Tibial artery (tissue), 4 donors: Measurements from ENCODE around the gene USHBP1.

Source experiments
- DNase-seq, 2 donors: peaks; one replicate each; pipeline ENCODE4 v3.0.0-alpha.2; 2019
- H3K27ac ChIP-seq, 2 donors: fragments of 200-600 bp; sonication (generic) in 1 of 2; 1 replicate in 1 of 2; 2 replicates in 1 of 2; pipeline ENCODE4 v1.5.1; 2018 to 2019; ENCODE audit warnings: mild to moderate bottlenecking in 1 of 2
- H3K27me3 ChIP-seq, 2 donors: fragments of 200-600 bp; sonication (generic) in 1 of 2; one replicate each; pipeline versions ENCODE4 v1.5.1 to v1.6.0; 2016 to 2019
- H3K36me3 ChIP-seq, 3 donors: fragments of 200-600 bp; sonication (generic) in 2 of 3; one replicate each; pipeline ENCODE4 v1.5.1; 2016 to 2019; ENCODE audit warnings: mild to moderate bottlenecking in 2 of 3
- H3K4me1 ChIP-seq, 4 donors: fragments of 200-600 bp; sonication (generic) in 2 of 4; 1 replicate in 3 of 4; 2 replicates in 1 of 4; pipeline ENCODE4 v1.5.1; 2016 to 2019
- H3K4me3 ChIP-seq, 2 donors: fragments of 200-600 bp; sonication (generic) in 1 of 2; 1 replicate in 1 of 2; 2 replicates in 1 of 2; pipeline ENCODE4 v1.5.1; 2018 to 2019; ENCODE audit warnings: mild to moderate bottlenecking in 2 of 2
- H3K9me3 ChIP-seq, 3 donors: fragments of 200-600 bp; sonication (generic) in 1 of 3; one replicate each; pipeline ENCODE4 v1.5.1; 2016 to 2019
- intact Hi-C: fragments of 100-400 bp; cut with DNase I; formaldehyde crosslinking; loops from one replicate; pipeline ENCODE4 v1.15.0; 2023; ENCODE audit warnings: low total_unique reads
- TF ChIP-seq, protein P1 (sequence below), 2 experiments: fragments of 200-600 bp in 1 of 2; fragments of 450-650 bp in 1 of 2; IDR thresholded peaks; one replicate each; pipeline ENCODE4 v1.5.1; 2017 to 2019; ENCODE audit warnings: antibody characterized with exemption in 2 of 2, mild to moderate bottlenecking in 1 of 2, moderate library complexity in 1 of 2

Gene USHBP1

DNA sequence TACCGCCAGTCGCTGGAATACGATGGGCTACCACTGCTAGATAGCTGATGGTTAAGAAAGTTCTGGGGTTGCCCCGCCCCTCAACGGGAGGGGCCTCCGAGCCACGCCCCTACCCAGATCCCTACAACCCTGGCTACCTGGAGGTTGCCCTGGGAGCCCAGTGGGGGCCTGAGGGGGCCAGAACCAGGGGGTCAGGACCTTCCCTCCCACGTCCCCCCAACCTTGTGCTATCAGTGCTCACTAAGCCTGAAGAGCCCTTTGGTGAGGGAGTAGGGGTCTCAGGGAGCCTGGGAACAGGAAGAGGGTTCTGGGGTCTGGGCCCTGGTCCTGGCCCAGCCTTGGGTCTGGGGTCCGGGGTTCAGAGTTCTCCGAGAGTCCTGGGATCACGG, 29.6 kb downstream of the USHBP1 start:
- DNase-seq, result no peak
- peak overlapping the region; percentile 63 to 82 for H3K27ac ChIP-seq
- H3K27me3 ChIP-seq, result no peaks in the 10 kb centered on the region
- TF ChIP-seq, protein P1, sequence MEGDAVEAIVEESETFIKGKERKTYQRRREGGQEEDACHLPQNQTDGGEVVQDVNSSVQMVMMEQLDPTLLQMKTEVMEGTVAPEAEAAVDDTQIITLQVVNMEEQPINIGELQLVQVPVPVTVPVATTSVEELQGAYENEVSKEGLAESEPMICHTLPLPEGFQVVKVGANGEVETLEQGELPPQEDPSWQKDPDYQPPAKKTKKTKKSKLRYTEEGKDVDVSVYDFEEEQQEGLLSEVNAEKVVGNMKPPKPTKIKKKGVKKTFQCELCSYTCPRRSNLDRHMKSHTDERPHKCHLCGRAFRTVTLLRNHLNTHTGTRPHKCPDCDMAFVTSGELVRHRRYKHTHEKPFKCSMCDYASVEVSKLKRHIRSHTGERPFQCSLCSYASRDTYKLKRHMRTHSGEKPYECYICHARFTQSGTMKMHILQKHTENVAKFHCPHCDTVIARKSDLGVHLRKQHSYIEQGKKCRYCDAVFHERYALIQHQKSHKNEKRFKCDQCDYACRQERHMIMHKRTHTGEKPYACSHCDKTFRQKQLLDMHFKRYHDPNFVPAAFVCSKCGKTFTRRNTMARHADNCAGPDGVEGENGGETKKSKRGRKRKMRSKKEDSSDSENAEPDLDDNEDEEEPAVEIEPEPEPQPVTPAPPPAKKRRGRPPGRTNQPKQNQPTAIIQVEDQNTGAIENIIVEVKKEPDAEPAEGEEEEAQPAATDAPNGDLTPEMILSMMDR (IDR thresholded peaks at IDR 0.05), result no peak
- no peaks in the 10 kb centered on the region for H3K9me3 ChIP-seq
- intact Hi-C loops, result loop anchor here (10.0 kb wide), 2 partner anchors 160 to 620 kb away; partner anchors contain the start of genes HAUS8, MYO9B and RPL18A
- peaks cover 0 to 68% (median 27%) of the 10 kb centered on the region in 3 donors for H3K36me3 ChIP-seq
- peaks cover 0 to 24% (median 21%) of the 10 kb centered on the region in 4 donors for H3K4me1 ChIP-seq
- peak overlapping the region; percentile 48 to 70 for H3K4me3 ChIP-seq

DNA sequence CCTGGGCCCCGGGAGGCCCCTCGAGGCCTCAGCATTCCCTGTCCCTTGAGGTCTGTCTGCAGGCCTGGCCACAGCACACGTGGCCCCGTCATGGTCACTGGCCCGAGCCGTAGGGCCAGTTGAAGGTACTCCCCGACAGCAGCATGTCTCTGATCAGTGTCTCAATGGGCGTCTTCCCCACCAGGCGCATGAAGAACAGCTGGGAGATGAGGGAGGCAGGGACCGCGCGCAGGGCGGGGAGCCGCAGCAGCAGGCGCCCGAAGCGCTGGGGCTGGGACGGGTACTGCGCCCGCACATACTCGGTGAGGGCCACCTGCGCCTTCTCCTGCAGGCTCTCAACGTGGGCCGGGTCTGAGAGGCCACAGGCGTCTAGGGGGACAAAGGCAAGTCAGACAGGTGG, 32.3 kb downstream of the USHBP1 start:
- no peak for DNase-seq
- peaks cover 0 to 27% (median 23%) of the 10 kb centered on the region in 4 donors for H3K4me1 ChIP-seq
- peaks cover 0 to 60% (median 28%) of the 10 kb centered on the region in 3 donors for H3K36me3 ChIP-seq
- TF ChIP-seq, protein P1 (IDR thresholded peaks at IDR 0.05), result no peak
- H3K27me3 ChIP-seq, result no peaks in the 10 kb centered on the region
- intact Hi-C loops, result loop anchor here (10.0 kb wide), 2 partner anchors 157 to 623 kb away; partner anchors contain the start of genes HAUS8, MYO9B and RPL18A
- no peaks in the 10 kb centered on the region for H3K9me3 ChIP-seq
- no peak overlapping the region for H3K27ac ChIP-seq
- no peak overlapping the region for H3K4me3 ChIP-seq

DNA sequence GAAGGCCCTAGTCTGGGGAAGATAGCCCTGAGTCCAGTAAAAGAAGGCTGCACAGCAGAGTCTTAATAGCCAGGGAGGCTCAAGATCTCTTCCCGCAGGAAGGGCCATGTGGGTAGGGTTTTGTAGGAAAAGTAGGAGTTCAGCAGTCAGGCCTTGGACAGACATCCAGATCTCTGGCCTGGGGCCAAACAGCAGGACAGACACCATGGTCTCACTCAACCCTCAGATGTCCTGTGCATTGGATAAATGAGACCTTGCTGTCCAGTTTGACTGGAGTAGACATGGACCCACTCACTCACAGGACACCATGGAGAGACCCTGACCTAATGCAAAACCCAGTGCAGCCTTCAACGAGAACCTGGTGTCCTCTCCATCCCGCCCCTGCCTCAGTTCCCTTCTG, 34.7 kb downstream of the USHBP1 start:
- Histone ChIP-seq H3K9me3 (no peaks in the 10 kb centered on the region), H3K4me3 (no peak overlapping the region), H3K36me3 (peaks cover 0 to 54% (median 28%) of the 10 kb centered on the region in 3 donors), H3K4me1 (peaks cover 0 to 24% (median 15%) of the 10 kb centered on the region in 4 donors), H3K27ac (no peak overlapping the region), H3K27me3 (no peaks in the 10 kb centered on the region)
- intact Hi-C loops, result loop anchor here (10.0 kb wide), 2 partner anchors 155 to 625 kb away; partner anchors contain the start of genes HAUS8, MYO9B and RPL18A
- TF ChIP-seq, protein P1 (IDR thresholded peaks at IDR 0.05), result no peak
- no peak for DNase-seq

DNA sequence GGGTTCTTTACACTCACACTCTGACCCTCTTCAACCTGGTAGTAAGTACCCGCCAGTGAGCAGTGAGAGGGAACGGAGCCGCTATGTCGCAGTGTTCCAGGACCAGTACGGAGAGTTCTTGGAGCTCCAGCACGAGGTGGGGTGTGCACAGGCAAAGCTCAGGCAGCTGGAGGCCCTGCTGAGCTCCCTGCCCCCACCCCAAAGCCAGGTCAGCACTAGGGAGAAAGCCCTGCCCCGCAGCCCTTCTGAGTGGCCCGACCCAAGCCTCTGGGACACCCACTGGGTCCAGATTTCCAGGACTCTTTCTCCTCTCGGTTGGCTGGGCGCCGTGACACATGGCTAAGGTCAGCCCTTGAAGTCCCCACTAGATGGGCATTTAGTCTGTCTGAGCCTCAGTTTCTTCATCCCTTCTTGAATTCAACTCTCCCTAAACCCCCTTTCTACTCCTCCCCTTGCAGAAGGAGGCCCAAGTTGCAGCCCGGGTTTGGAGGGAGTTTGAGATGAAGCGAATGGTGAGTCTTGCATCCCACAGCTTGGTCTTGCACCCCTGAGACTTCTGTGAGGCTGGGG, 36.7 kb downstream of the USHBP1 start:
- DNase-seq, result no peak
- intact Hi-C loops, result no loop called here
- H3K9me3 ChIP-seq, result no peaks in the 10 kb centered on the region
- peak overlapping the region in 1 of 2 donors; percentile 94 for H3K27ac ChIP-seq
- H3K4me1 ChIP-seq, result peaks cover 0 to 18% (median 10%) of the 10 kb centered on the region in 4 donors
- TF ChIP-seq, protein P1 (IDR thresholded peaks at IDR 0.05), result no peak
- H3K4me3 ChIP-seq, result no peak overlapping the region
- H3K36me3 ChIP-seq, result peaks cover 0 to 42% (median 24%) of the 10 kb centered on the region in 3 donors
- no peaks in the 10 kb centered on the region for H3K27me3 ChIP-seq

DNA sequence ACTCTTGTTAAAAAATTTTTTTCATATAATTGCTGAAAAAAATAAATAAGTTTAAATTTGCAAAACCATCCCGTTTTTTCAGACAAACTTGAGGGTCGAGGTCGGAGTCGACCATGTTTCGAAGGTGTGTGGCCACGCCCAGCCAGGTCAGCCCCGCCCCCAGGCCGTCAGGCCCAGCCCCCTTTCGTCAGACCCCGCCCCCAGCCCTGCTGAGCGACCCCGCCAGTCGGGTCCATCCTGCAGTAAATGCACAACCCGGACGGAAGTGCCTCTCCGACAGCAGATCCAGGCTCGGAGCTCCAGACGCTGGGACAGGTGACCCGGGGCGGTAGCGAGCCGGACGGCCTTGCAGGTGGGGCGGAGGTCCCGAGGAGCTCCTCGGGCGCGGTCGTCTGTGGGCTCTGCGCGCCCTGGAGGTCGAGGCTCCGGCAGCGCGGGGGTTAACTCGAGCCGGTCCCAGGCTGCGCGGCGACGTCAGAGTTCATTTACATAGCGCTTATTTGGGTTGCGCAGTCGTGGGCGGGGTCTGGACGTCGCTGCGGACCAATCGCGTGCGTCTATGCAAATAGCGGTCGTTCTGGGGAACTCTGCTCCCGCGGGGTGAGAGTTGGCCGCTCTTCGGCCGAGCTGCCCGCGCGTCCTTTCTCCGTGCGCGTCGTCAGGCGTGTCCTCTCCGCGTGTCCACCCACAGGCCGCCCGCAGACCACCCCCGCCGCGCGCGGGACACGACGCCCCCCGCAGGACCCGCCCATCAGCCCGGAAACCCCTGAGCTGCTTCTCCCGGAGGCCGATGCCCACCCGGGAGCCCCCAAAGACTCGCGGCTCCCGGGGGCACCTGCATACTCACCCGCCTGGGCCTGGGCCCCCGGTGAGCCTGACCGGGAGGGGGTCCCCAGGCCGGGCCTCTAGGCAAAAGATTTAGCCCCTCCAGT, 38.3 kb downstream of the USHBP1 start, which contains the start of gene OCEL1:
TSS of gene OCEL1 (plus strand) at position 225 of the 932 bp plus-strand sequence. CDS start at position 247, 22 bp downstream.
- TF ChIP-seq, protein P1 (IDR thresholded peaks at IDR 0.05), result peak in 1 of 2 experiments; percentile 24
- peak within 1 kb of the TSS; percentile 65 to 73 for H3K4me3 ChIP-seq
- intact Hi-C loops, result no loop called here
- no peaks in the 10 kb centered on the region for H3K27me3 ChIP-seq
- peak; percentile 99 for DNase-seq
- peaks cover 0 to 26% (median 9%) of the 10 kb centered on the region in 3 donors for H3K36me3 ChIP-seq
- H3K4me1 ChIP-seq, result peaks cover 0 to 18% (median 10%) of the 10 kb centered on the region in 4 donors
- no peaks in the 10 kb centered on the region for H3K9me3 ChIP-seq
- peak within 1 kb of the TSS; percentile 89 to 94 for H3K27ac ChIP-seq
